GM19025 (cell line): ENCODE data around the gene SCGB3A2.

ENCODE experiments used
- ATAC-seq: cut with Tn5 transposase; IDR thresholded peaks from one replicate; pipeline ENCODE4 v1.9.1; 2021; ENCODE audit warnings: mild to moderate bottlenecking, low read depth, moderate library complexity; ENCODE audit not compliant: unreplicated experiment

The SCGB3A2 gene

GRCh38 chr5:147901599-147902039, 23.1 kb downstream of the SCGB3A2 start:
- ATAC-seq: no peak

- no peak for ATAC-seq
Observed at GRCh38 chr5:147902609-147903115, 24.2 kb downstream of the SCGB3A2 start.

GRCh38 chr5:147904110-147904509, 25.6 kb downstream of the SCGB3A2 start:
- no peak for ATAC-seq

- no peak for ATAC-seq
Observed at GRCh38 chr5:147906326-147907095, 28.0 kb downstream of the SCGB3A2 start, which contains the start of gene C5orf46. Gene C5orf46, minus strand, starts transcription at chr5:147906538. Its CDS starts 37 bp downstream, at chr5:147906501.

GRCh38 chr5:147911427-147911826, 32.9 kb downstream of the SCGB3A2 start:
- ATAC-seq: no peak

GRCh38 chr5:147912011-147912410, 33.5 kb downstream of the SCGB3A2 start:
- ATAC-seq: no peak

GRCh38 chr5:147913786-147914185, 35.3 kb downstream of the SCGB3A2 start:
- ATAC-seq: no peak

GRCh38 chr5:147918101-147918685, 39.7 kb downstream of the SCGB3A2 start:
- no peak for ATAC-seq

- ATAC-seq: no peak
Observed at GRCh38 chr5:147918899-147919298, 40.4 kb downstream of the SCGB3A2 start.

- no peak for ATAC-seq
Observed at GRCh38 chr5:147920420-147921030, 42.0 kb downstream of the SCGB3A2 start.

- no peak for ATAC-seq
Observed at GRCh38 chr5:147921136-147921535, 42.6 kb downstream of the SCGB3A2 start.

- no peak for ATAC-seq
Observed at GRCh38 chr5:147925020-147925419, 46.5 kb downstream of the SCGB3A2 start.

- ATAC-seq: no peak
Observed at GRCh38 chr5:147927901-147928300, 49.4 kb downstream of the SCGB3A2 start.

- no peak for ATAC-seq
Observed at GRCh38 chr5:147930769-147931168, 52.3 kb downstream of the SCGB3A2 start.
